Esophagus mucosa (tissue), 1 donor: ENCODE data around the gene FBXO38. TPM values are rescaled to one million over a fixed set of nuclear protein-coding genes. Genes with fewer than 3 reads are reported as not detected.
"Not testable (repeated sequence)": the region's sequence is repeated elsewhere in the genome, so short reads cannot be mapped to it uniquely, and the experiment has no call there.

Experiments used
- ATAC-seq: fragments of 200-7000 bp; cut with Tn5 transposase; one replicate; pipeline ENCODE4 v1.9.1; 2020
- total RNA-seq: library from RNA; stranded (reverse); gene quantifications from one replicate; pipeline ENCODE4 v1.2.4, GENCODE V29; 2023
- donor health status: DM: yes; HTN: yes; CAD: no.

FBXO38 gene
- total RNA-seq, 1 donor from 2014 or later, result 22.4 TPM

DNA sequence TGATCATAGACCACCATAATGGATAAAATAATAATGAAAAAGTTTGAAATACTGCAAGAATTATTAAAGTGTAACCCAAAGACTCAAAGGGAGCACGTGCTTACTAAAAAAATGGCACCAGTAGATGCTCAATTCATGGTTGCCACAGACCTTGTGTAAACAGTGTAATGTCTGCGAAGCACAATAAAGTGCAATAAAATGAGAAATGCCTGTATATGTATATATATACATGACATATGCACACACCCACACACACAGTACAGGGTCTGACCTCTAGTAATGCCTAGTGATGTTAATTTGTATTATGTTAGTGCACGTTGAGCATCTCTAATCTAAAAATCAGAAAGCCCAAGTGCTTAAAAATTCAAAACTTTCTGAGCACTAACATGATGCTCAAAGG, 52.3 kb downstream of the FBXO38 start:
- ATAC-seq, result no peak

DNA sequence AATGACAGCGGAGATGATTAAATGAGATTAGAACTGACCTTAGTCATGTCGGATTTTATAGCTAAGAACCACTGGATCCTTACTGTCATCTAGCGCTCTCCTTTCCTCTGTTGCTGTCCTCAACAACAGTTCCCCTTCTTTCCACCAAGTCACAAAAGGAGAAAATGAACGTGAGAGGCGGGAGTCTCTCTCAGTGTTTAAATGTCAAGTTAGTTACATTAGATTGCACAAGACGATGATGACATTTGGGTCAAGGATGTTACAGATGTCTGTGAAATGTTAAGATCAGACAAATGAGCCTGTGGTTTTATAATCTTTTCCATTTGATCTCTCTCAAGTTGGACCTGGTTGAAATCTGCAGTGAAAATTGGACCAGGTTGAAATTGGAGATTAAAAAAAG, 53.5 kb downstream of the FBXO38 start:
- no peak for ATAC-seq

DNA sequence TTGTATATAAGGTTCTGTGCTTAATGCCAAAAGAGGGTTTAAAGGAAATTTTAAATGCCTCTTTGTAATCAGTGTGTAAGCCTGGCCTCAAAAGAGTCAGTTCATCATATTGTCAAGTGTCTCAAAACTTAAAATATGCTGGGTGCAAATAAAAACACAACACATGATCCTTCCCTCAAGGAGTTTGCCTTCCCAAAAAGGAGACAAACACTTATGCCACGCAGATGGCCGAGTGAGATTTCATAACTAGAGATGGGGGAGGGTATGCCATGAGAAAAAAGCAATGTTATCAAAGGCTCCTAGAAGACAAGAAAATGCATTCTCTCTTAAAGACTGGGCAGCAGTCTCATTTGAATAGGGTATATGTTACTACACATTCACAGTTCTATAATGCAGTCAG, 55.2 kb downstream of the FBXO38 start:
- ATAC-seq, result no peak

DNA sequence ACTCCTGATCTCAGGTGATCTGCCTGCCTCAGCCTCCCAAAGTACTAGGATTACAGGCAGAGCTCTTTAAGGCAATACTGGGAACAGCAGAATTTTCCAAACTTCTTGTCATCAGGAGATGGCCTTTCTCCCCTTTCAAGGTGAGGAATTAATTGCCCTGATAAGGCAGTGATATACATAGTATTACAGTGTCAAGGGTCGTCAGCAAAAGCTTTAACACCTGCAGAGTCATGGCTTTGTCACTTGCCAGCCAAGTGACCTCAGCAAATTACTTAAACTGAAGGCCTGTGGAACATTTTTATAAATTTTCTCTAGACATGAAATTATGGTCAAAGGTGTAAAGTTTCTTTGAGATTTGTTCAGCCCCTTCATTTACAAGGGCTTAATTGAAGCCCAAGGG, 59.5 kb downstream of the FBXO38 start:
- no peak for ATAC-seq

DNA sequence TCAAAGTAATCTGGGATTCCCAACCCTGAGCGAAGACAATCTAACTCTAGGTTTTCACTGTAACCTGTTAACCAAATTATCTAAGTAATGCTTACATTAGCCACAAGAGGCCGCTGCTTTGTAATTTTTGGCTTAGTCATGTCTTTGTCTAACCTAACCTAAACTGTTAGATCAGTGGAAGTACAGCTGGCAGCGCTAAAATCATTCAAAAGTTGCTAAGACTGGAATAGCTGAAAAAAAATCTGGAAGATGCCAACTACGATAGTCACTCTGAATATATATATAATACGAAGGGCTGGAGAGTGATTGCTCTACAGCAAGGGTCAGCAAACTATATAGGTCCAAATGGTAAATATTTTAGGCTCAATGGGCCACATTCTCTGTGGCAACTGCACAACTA, 60.2 kb downstream of the FBXO38 start:
- ATAC-seq, result peak; percentile 80

DNA sequence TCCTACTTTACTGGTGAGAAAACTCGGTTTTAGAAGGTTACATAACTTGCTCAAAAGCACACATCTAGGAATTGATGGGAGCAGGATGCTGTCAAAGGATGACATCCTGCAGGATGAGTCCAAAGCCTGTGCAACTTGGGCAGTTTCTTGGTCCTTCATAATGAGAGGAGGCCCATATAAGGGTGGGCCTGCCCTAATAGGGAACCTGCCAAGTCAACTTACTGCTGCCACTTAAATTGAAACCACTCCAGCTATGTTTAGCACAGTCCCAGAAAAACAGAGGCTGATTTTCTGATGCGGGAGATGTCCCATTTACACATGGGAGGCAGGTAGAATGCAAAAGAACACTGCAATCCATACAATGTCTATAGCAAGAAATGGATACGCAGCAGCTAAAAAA, 61.8 kb downstream of the FBXO38 start:
- ATAC-seq, result no peak

DNA sequence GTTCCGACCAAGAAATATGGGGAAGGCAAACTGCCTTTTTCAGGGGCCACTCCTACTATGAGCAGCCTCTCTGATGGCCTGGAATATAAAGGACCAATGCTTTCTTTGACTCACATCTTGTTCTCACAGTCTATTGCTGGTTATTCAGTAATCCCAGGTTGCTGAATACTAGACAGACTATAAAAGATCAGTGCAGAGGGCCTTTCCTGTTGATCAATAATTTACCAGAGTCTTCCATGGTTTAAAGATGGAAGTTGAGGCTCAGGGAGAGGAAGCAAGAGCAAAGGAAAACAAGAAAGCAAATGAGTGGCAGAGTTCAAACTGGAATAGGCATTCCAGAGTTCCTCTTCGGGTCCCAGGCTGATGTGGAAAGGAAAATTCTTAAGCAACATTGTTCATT, 62.9 kb downstream of the FBXO38 start:
- no peak for ATAC-seq

DNA sequence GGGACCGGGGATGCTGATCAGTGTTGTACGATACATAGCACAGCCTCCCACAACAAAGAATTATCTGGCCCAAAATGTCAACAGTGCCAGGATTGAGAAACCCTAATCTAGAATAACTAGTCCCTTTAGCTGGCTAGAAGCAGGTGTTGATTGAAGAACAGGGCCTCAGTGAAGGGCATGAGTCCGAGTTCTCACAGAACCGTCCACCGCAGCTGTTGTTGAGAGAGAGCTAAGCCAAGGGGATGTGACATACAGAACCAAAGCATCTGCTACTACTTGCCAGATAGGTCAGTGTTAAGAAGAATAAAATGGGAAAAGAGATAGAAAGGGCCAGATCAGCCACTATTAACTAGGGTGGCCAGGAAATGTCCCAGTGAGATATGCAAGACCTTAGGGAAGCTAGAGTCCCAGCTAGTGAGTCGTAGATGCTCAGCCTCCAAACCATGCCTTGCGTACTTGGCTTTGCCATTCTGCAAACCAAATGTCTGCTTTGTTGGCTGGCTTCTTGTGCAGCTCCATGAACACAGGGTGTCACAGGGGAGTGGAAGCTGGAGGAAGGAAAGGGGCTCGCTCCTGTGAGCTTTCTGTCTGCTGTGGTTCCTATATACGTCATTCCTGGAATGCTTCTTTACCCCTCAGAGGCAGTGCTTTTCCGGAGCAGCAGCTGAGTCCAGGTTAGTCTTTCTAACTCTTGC, 68.9 kb downstream of the FBXO38 start:
- no peak for ATAC-seq

DNA sequence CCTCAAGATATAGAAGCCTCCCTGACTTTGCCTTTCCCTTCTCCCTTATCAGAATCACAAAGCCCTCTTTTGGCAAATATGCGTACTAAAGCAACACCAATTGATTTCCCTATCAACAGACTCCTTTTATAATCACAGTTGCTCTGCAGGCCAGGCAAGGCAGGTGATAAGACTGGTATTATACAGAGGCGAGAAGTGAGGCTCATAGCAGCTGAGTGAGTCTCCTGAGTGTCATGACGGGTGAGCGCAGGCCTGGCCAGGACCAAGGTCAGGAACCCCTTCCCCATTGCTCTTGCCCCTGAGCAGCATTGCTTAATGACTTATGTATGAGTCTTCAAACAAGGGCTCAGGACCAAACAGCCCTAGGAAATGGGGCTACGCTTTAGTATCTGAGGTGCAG, 70.8 kb downstream of the FBXO38 start:
- ATAC-seq, result no peak

DNA sequence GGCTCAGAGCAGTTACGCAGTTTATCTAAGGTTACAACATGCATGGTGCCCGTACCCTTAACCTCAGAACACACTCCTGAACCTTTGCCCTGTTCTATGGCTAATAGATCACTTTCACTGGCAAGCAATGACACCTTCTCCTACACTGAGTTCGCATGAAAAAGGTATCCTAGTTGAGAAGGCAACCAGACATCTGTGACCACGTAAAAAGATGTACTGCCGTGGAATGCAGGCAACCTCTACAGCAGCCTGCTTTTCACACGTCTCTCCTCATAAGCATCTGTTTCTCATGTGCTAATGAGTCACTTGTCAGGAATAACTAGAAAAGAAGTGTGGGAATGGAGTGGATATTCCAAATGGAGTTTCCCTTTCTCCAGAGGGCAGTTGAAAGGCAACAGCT, 71.4 kb downstream of the FBXO38 start:
- no peak for ATAC-seq

DNA sequence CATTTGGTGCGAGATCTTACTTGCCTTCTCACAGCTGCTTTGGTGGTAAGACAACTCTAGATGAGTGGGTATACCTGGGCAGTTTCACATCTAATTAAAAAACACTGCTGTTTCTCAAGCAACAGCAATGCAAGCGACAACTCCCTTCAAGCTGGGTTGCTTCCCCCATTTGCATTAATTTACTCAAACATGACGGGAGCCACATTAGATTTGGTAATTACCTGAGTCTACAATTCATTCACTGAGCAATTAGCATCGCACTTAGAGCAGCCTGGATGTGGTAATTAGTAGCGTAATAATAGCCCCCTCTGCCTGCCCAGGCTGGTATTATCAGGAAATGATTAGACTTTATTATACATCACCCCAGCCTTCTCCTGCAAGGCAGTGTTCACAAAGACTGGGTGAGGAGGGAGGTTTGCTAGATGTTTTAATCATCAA, 73.4 kb downstream of the FBXO38 start:
- no peak for ATAC-seq

DNA sequence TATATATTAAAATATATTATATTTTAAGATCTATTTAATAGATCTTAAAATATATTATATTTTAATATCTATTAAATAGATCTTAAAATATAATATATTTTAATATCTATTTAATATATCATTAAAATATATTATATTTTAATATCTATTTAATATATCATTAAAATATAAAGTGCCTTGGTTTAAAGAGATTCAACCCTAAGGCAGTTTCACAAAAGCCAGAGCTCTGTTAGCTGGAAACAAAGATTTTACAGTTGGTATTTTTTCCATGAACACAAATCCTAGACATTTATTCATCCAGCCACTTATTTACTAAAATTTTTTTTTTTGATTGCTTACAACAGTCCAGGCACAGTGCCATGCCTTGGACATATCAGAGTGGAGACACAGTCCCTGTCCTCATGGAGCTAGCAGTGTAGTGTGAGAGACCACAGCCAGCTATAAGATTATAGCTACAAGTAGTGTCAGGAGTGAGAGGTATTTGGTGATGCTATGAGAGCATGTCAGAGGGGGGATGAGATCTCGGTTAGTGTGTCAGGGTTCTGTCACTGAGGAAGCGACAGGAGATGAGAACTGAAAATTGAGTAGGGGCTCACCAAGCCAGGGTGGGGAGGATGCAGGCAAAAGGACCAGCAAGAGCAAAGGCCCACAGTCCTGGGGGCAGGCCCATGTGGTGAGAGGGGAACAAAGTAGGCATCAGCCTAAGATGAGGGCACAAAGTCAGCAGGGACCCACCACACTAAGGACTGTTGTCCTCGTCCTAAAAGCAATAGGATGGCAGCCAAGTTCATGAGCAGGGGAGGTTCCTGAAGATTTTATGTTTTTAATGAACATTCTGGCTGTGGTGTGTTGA, 74.5 kb downstream of the FBXO38 start:
- ATAC-seq, result no peak

DNA sequence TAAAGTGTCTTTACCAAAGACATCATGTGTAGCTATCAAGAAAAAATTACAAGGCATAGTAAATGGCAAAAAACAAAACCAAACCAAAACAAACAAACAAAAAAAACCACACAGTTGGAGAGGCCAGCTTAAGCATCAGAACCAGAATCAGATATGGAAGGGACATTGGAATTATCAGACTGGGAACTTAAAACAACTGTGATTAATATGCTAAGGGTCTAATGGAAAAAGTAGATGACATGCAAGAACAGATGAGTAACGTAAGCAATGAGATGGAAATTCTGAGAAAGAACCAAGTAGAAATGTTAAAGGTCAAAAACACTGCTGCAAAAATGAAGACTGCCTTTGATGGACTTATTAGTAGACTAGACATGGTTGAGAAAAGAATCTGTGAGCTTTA, 75.9 kb downstream of the FBXO38 start:
- no peak for ATAC-seq

DNA sequence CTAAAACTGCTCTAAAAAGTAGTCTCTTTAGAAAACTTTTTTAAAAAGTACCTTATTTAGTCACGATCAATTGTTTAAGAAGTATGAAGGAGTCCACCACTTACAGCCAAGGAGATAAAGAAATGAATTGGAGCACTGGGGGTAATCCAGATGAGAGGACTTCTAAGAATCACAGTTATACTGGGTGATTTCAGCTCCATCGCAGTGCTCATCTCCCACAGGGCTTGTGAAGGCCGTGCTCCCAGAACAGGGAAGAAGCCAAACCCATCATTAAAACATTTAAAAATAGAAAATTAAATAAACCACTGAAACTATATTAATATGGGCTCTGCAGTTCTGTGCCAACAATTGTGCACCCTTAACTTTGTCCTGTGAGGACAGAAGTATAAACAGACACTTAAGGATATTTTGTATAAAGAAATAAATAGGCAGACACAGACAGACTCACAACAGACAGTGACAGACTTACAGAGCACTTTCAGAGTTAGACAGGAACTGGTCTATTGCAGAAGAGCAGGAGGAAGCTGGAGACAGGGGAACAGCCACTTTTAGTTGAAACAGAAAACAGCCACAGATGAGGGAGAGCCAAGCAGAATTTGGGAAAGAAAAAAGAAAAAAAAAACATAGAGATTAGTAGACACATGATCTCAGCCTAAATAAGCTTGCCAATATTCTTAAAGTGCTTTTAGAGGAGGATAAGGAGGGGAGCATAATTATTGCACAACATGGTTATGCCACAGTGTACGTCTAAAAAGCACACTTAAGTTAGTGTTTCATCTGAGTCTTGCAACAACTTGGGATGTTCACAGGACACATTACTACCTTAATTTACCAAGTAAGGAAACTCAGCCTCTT, 81.8 kb downstream of the FBXO38 start:
- no peak for ATAC-seq

DNA sequence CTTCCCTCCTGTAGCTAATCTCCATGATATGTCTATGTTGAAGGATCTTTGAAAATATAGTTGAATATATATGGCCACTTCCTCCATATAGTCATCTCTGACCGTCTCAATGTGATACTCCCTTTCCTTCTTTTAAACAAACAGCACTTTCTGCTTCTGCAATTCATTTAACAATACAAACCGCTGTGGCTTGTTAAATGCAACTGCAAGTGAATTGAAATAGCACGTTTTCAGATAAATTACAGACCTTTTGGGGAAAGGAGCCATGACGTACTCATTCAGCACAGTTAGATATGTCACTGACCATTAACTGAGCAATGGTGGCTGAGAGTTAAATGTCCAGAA, 82.5 kb downstream of the FBXO38 start:
- ATAC-seq, result no peak

DNA sequence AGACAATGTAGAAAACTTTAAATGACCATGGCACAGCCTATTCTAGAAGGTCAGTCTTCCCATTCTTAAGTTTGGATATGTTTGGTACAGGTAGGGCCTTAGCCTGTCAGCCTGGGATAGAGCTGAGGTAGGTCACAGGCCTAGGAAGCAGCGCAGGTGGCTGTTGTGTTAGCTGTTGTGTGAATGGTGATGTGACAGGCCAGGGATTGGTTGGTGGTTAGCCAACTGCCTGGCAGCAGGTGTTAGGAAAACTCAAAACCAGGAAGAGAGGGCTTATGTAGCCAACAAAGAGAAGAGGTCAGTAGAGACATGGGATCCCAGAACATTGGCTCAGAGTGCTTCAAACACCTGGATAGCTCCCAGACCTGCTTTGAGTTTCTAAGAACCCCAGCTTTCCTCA, 84.2 kb downstream of the FBXO38 start:
- ATAC-seq, result no peak

DNA sequence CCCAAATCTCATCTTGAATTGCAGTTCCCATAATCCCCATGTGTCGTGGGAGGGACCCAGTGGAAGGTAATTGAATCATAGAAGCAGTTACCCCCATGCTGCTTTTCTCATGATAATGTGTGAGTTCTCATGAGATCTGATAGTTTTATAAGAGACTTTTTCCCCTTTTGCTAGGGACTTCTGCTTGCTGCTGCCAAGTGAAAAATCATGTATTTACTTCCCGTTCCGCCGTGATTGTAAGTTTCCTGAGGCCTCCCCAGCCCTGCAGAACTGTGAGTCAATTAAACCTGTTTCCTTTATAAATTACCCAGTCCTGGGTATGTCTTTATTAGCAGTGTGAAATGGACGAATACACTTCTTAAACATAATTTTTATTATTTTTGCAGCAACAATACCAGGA, 85.0 kb downstream of the FBXO38 start:
- not testable (repeated sequence) for ATAC-seq

DNA sequence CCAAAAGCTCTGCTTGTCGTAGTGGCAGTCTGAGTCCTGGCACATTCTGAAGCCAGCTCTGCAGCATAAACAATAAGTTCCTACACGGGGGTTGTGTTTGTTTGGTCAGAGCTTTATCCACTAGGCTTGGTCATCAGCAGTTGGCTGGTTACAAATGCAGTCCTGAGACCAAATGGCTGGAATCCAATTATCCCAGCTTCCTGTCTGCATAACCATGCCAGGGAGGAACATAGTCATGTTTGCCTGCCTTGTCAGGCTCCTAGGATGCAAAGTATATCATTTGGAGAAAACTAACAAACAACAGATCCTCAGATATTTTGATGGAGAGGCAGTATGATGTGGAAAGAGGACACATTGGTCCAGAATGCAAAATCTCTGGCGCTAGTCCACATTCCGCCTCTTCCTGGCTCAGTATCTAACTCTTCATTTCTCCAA, 85.8 kb downstream of the FBXO38 start:
- ATAC-seq, result no peak

DNA sequence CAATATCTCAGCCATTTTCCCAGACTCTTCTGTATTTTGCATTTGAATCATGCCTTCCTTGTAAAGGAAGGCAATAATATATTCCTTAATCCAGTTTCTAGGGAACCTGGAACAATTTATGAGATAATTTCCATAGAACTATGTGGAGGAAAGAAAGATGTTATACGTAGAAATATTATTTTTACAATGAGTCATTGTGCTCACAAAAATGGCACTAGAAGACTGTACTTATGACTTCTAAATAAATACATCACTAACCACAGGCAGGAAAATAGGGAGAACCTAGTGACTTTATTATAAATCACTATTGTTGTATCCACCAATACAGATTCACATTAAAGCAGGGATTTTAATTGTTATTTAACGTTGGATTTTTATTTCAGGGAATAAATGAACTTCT, 87.6 kb downstream of the FBXO38 start:
- ATAC-seq, result no peak

DNA sequence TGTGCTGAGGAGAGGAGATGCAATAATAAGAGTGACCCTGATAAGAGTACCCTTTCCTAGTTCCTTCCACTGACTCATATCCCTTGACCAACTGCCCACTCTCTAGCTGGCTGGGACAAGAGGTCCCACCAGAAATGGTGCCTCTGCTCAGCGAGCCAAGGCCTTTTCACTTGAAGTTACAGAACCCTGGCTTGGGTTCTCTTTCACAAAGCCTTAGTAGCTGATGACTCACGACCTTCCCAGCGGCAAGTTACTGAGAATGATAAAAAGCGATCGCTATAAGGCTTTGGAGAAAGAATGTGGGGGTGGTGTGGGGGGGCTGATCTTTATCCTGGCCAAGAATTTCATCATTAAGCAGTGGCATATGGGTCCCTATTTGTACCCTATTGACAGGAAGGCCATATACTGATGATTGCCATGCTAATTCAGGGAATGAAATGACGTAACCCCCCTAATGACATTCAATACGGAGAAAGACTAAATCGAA, 90.3 kb downstream of the FBXO38 start:
- no peak for ATAC-seq

DNA sequence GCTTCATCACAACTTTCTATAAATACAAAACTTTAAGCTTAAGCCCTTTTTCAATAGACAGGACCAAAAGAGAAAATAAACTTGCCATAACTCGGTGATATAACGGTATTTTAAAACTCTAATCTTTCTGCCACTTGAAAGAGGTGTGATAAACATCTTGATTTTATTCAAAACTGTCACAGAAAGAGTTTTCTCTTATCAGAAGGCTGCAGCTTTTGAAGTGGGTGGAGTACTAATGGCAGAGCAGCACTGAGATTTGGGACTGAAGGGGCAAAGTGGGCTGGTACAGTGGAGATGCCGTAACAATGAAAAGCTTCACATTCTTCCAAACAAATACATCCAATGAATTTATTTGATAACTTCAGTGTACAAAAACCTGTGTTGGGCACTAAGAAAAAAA, 92.5 kb downstream of the FBXO38 start:
- no peak for ATAC-seq

DNA sequence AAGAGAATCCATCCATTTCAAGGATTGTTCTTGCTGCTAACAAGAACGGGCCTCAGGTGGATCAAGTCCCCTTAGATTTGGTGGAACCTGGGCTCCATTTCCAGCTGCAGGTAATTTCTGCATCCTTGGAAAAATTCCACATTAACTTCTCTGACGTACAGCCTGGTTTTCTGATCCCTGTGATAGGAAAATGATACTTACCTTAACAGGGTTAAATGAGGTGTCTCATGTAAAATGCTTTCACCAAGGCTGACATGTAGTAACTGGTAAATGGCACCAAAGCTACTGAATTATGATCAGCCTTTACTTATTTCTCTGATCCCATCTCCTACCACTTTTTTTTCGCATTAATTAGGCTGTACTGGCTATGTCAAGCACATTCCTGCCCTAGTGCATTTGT, 93.7 kb downstream of the FBXO38 start:
- no peak for ATAC-seq

DNA sequence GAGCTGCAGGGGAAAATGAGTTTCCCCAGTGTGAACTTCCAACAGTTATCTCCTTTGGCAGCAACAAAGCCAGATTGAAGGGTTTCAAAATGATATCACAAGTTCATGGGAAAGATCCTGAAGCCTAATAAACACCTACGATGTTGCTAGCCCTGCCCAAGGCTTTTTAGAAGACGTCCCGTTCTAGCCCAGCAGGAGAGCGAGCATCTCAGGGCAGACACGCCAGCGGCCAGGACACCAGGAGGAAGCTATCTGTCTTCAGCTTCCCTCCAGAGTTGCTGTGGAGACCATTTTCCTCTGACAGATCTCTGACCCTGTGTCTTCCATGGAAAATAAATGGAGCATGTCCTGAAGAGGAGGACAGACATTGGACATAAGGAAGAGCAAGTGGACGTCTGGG, 98.4 kb downstream of the FBXO38 start:
- ATAC-seq, result no peak
